PC-9 (cell line): Measurements from ENCODE around the gene SERAC1.

ENCODE experiments used
- CTCF ChIP-seq: fragments of 200-600 bp; sonication (generic); conservative IDR thresholded peaks from 2 replicates; pipeline ENCODE4 v1.6.1; 2017; ENCODE audit warnings: mixed run types, antibody characterized with exemption, mild to moderate bottlenecking, moderate library complexity
- EZH2 ChIP-seq: fragments of 200-600 bp; sonication (generic); IDR thresholded peaks from 2 replicates; pipeline ENCODE4 v1.8.0; 2017; ENCODE audit warnings: antibody characterized with exemption, low read depth

- TF ChIP-seq CTCF (no peak), EZH2 (no peak)
Measured at GRCh38 chr6:158073776-158074175, 94.3 kb downstream of the SERAC1 start.
